DND-41 (cell line): ENCODE results near the gene TCF7.

Experiments
- CTCF ChIP-seq: IDR thresholded peaks from 2 replicates; pipeline ENCODE4 v1.5.1; 2012; ENCODE audit warnings: borderline replicate concordance, low read length, moderate library complexity, mild to moderate bottlenecking; ENCODE audit not compliant: poor library complexity, severe bottlenecking; ENCODE audit errors: extremely low read depth
- EZH2 ChIP-seq: IDR thresholded peaks from 3 replicates; pipeline ENCODE4 v1.6.1; 2012; ENCODE audit warnings: borderline replicate concordance, low read depth, mild to moderate bottlenecking, moderate library complexity, low read length, inconsistent platforms; ENCODE audit not compliant: severe bottlenecking

- TF ChIP-seq CTCF = no peak
- no peak for TF ChIP-seq EZH2
Measured at GRCh38 chr5:134106991-134107701, 7.3 kb upstream of the TCF7 start.
